Measurements from ENCODE around the gene MEGF11.

GRCh38 chr15:66109826-66110225 lies 143.7 kb downstream of the MEGF11 start:
- no peak for TF ChIP-seq POLR2A (IDR thresholded peaks at IDR 0.05)
- TF ChIP-seq, protein P1, sequence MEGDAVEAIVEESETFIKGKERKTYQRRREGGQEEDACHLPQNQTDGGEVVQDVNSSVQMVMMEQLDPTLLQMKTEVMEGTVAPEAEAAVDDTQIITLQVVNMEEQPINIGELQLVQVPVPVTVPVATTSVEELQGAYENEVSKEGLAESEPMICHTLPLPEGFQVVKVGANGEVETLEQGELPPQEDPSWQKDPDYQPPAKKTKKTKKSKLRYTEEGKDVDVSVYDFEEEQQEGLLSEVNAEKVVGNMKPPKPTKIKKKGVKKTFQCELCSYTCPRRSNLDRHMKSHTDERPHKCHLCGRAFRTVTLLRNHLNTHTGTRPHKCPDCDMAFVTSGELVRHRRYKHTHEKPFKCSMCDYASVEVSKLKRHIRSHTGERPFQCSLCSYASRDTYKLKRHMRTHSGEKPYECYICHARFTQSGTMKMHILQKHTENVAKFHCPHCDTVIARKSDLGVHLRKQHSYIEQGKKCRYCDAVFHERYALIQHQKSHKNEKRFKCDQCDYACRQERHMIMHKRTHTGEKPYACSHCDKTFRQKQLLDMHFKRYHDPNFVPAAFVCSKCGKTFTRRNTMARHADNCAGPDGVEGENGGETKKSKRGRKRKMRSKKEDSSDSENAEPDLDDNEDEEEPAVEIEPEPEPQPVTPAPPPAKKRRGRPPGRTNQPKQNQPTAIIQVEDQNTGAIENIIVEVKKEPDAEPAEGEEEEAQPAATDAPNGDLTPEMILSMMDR (IDR thresholded peaks at IDR 0.05): no peak
